T-helper 2 cell treated with Interferon-gamma antibody and Interleukin-4, amounts not matched to agents 5 μg/mL and 100 μg/mL, for 36 hours (primary cell): ENCODE measurements around the gene TMBIM4.

ENCODE experiments used
- DNase-seq: peaks from one replicate; pipeline ENCODE4 v3.0.0; 2021; ENCODE audit warnings: low spot score
- H3K27ac Mint-ChIP-seq: one replicate; pipeline ENCODE4 v1.8.0; 2021; ENCODE audit warnings: mild to moderate bottlenecking, mixed read lengths
- H3K27me3 Mint-ChIP-seq: one replicate; pipeline ENCODE4 v1.8.0; 2021; ENCODE audit warnings: low read depth, mixed read lengths
- H3K36me3 Mint-ChIP-seq: one replicate; pipeline ENCODE4 v1.8.0; 2021; ENCODE audit warnings: low read depth, mixed read lengths
- H3K4me1 Mint-ChIP-seq: one replicate; pipeline ENCODE4 v1.8.0; 2021; ENCODE audit warnings: low read depth, mixed read lengths
- H3K4me3 Mint-ChIP-seq: one replicate; pipeline ENCODE4 v1.8.0; 2022; ENCODE audit warnings: mild to moderate bottlenecking, moderate library complexity, mixed read lengths
- H3K9me3 Mint-ChIP-seq: one replicate; pipeline ENCODE4 v1.8.0; 2021; ENCODE audit warnings: mixed read lengths

The TMBIM4 gene

DNA sequence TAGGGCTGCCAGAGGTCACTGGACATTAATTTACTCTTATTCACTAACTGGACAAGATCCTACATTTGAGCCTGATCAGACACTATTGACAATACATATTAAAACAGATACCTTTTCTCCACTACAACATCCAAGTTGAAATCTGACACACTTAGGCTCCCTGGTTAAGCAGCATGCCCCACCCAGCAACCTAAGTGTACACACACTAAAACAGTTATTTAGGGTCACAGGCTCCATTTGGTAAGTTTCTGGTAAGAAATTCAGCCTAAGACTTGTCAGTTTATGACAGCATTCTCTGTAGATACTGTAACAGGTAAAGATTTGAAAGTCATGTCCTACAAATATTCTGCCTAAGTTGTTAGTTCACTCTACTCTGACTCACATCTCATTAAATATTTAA lies 27.0 kb downstream of the TMBIM4 start:
- H3K27me3 Mint-ChIP-seq: no peaks in the 10 kb centered on the region
- no peak overlapping the region for H3K27ac Mint-ChIP-seq
- H3K4me1 Mint-ChIP-seq: peaks cover 21% of the 10 kb centered on the region
- no peak for DNase-seq
- peaks cover 34% of the 10 kb centered on the region for H3K9me3 Mint-ChIP-seq
- H3K36me3 Mint-ChIP-seq: peaks cover 67% of the 10 kb centered on the region
- H3K4me3 Mint-ChIP-seq: no peak overlapping the region

DNA sequence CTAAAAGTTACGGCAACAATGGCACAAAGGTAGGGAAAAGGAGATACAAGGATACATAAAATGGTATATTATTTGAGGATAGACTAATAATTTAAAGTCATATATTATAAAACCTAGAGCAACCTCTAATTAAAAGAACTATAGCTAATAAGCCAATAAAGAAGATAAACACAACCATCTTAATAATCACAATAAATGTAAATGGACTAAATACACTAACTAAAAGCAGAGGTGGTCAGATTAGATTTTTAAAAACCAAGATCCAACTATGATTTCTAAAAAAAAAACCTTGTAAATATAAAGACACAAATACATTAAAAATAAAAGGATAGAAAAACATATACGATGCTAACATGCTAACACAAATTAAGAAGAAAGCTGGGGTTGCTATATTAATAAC lies 28.5 kb downstream of the TMBIM4 start:
- H3K27ac Mint-ChIP-seq: no peak overlapping the region
- peaks cover 21% of the 10 kb centered on the region for H3K4me1 Mint-ChIP-seq
- H3K36me3 Mint-ChIP-seq: peaks cover 71% of the 10 kb centered on the region
- DNase-seq: no peak
- peaks cover 34% of the 10 kb centered on the region for H3K9me3 Mint-ChIP-seq
- no peaks in the 10 kb centered on the region for H3K27me3 Mint-ChIP-seq
- H3K4me3 Mint-ChIP-seq: no peak overlapping the region

DNA sequence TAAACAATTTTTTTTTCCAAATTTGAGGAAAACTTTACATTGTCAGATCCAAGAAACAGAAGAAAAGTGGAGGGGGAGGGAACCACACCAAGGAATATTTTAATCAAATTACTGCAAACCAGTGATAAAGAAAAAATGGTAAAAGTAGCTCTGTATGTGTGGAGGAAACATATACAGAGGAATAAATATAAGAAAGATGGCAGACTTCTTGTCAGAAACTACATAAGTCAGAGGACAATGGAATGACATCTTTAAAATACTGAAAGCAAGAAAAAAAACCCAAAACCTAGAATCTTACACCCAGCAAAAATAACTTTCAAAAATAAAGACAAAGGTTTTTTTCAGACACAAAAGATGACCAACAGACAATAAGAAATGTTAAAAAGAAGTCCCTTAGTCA lies 29.1 kb downstream of the TMBIM4 start:
- Mint-ChIP-seq H3K4me1 (peaks cover 15% of the 10 kb centered on the region), H3K27ac (no peak overlapping the region), H3K27me3 (no peaks in the 10 kb centered on the region), H3K36me3 (peaks cover 72% of the 10 kb centered on the region), H3K4me3 (no peak overlapping the region), H3K9me3 (peaks cover 34% of the 10 kb centered on the region)
- DNase-seq: no peak

DNA sequence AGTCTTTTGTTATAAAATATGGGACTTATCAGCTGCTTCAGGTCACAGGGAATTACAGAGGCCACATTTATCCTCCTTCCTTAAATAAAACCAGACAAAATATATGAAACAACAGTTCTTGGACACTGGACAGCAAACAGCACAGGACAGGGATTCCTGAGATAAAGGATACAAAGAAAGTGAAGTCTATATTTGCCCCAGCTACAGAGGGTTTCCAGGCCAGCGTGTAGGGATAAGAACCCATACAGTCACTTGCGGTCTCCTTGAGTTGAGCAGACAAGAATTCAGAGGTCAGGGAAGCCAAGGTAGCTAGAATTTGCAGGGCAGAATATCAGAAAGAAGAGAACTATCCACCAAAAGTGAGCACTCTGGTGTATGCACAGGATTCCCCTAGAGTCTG lies 30.5 kb downstream of the TMBIM4 start:
- peaks cover 61% of the 10 kb centered on the region for H3K36me3 Mint-ChIP-seq

DNA sequence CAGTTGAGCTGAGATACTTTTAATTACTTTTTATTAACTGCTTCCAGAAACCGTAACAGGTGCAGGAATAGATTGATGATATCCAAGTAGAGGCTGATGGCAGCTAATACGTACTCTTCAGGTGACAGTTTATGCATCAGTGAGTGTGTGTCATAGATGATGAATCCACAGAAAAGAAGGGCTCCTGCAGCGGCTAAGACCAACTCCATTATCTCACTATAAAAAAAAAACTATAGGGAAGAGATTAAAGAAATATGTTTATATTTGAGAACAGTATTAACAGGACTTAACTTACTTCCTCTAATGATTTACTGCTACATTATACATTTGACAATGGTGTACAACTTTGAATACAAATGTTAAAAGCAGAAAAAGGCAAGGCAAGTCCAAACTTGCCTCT lies 31.9 kb downstream of the TMBIM4 start:
- H3K27ac Mint-ChIP-seq: no peak overlapping the region
- peaks cover under 1% of the 10 kb centered on the region for H3K4me1 Mint-ChIP-seq
- H3K9me3 Mint-ChIP-seq: peaks cover 34% of the 10 kb centered on the region
- no peaks in the 10 kb centered on the region for H3K27me3 Mint-ChIP-seq
- H3K4me3 Mint-ChIP-seq: no peak overlapping the region
- peaks cover 50% of the 10 kb centered on the region for H3K36me3 Mint-ChIP-seq
- no peak for DNase-seq

More for the DNA sequence above, 30.5 kb downstream of the TMBIM4 start:
- Mint-ChIP-seq H3K9me3 (peaks cover 34% of the 10 kb centered on the region), H3K4me1 (peaks cover 2% of the 10 kb centered on the region), H3K27ac (no peak overlapping the region), H3K27me3 (no peaks in the 10 kb centered on the region), H3K4me3 (no peak overlapping the region)
- DNase-seq: no peak

DNA sequence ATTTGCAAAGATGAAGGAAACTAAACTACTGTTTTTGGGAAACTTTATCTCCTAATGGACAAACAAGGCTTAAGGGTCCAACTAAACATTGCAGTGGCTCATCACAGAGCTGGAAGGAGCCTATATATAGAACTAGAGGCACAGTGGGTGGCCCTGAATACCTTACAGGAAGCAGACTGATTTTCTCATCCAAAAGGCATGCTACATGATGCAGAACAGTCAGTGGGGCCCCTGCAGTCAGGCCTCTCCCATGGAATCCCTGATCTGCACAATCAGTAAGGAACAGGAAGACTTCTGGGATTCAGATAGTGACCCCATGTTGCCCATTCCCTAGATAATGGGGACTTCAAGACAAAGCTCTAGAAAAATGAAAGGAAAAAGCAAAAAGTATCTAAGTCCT lies 37.4 kb downstream of the TMBIM4 start:
- DNase-seq: no peak
- Mint-ChIP-seq H3K27me3 (no peaks in the 10 kb centered on the region), H3K36me3 (peaks cover 36% of the 10 kb centered on the region), H3K27ac (no peak overlapping the region), H3K4me3 (peak overlapping the region; percentile 96), H3K9me3 (no peaks in the 10 kb centered on the region), H3K4me1 (peaks cover 37% of the 10 kb centered on the region)

DNA sequence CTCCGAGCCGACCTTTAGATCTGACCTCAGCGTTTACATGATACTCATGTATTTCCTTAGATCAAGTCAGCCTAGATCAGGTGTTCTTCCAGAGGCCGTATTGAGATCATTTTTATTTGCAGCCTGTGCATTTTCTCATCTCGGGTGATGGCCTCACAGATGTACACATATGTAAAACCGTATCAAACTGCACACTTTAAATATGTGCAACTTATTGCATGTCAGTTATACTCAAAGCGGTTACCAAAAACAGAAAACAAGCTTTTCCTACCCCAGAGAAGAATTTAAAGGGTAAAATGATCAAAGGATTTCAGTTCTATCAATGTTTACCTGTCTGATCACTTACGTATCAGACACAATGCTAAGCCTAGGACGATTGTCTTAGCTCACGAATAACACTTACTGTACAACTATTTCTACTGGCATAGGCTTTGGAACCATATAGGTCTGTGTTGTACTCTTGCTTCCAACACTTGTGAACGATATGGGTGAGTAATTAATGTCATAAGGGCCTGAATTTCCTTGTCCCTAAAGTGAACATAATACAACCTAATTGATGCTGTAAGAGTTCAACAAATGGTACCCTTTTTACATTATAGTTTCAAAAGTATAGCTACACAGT lies 38.6 kb downstream of the TMBIM4 start:
- H3K4me1 Mint-ChIP-seq: peaks cover 39% of the 10 kb centered on the region

DNA sequence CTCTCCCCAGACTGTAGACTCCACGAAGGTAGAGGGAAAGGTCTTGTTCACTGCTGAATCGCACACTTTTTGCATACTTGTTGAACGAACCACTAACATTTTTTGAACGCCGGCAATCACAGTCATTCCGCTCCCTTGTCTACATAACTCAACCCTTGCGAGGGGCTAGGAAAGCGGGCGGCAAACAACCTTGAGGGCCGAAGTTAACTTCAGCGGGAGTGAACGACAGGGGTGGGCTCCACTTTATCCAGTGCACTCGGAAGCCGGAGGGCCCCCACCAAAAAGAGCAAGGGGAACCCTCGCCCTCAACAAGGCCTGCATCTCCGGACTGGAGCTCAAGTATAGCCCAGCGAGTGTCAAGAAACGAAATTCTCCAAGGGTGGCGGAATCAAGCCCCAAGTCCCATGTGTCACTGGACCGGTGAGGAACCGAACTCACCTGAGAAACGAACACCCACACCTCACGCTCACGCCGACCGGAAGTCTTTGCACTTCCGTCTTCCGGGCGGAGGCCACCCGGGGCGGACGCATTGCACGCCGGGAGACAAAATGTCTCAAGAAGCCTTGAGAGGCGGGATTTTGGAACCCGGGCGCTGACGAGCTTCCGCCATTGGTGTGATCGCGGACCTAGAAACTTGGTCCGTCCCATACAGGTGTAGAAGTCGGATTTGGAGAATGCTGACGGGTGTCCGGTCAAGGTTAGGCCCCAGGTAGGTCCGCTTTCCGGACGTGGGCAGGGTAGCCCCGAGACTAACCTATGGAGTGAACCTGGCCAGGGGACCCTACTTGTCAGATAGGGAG lies 39.3 kb downstream of the TMBIM4 start, which contains the start of gene LLPH:
Gene LLPH, minus strand, starts transcription at position 484 of the 800 bp plus-strand sequence. CDS start 1,644 bp downstream, outside the sequence.
- Mint-ChIP-seq H3K4me1 (peaks cover 39% of the 10 kb centered on the region), H3K27ac (peak within 1 kb of the TSS; percentile 96), H3K9me3 (no peaks in the 10 kb centered on the region), H3K4me3 (peak within 1 kb of the TSS; percentile 96), H3K27me3 (no peaks in the 10 kb centered on the region), H3K36me3 (peaks cover 46% of the 10 kb centered on the region)
- DNase-seq: peak; percentile 89

More for the DNA sequence above, 38.6 kb downstream of the TMBIM4 start:
- Mint-ChIP-seq H3K36me3 (peaks cover 45% of the 10 kb centered on the region), H3K27ac (peak overlapping the region; percentile 96), H3K4me3 (peak overlapping the region; percentile 96), H3K27me3 (no peaks in the 10 kb centered on the region), H3K9me3 (no peaks in the 10 kb centered on the region)
- DNase-seq: no peak

DNA sequence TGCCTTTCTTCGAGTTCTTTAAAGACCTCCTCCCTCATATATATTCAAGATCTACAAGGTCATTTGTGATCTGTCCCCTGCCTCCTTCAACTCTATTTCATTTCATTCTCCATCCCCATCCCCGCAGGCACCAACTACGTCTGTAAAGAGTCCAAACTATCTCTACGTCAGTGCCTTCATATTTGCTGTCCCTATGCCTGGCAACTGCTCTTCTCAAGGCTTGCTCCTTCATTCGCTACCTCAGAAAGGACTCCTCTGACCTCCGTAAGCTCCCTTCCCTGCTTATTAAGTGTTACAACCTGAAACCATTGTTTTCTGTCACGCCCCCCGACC lies 39.9 kb downstream of the TMBIM4 start:
- Mint-ChIP-seq H3K9me3 (no peaks in the 10 kb centered on the region), H3K4me1 (peaks cover 43% of the 10 kb centered on the region), H3K4me3 (peak overlapping the region; percentile 96), H3K36me3 (peaks cover 51% of the 10 kb centered on the region), H3K27me3 (no peaks in the 10 kb centered on the region), H3K27ac (peak overlapping the region; percentile 96)
- no peak for DNase-seq

DNA sequence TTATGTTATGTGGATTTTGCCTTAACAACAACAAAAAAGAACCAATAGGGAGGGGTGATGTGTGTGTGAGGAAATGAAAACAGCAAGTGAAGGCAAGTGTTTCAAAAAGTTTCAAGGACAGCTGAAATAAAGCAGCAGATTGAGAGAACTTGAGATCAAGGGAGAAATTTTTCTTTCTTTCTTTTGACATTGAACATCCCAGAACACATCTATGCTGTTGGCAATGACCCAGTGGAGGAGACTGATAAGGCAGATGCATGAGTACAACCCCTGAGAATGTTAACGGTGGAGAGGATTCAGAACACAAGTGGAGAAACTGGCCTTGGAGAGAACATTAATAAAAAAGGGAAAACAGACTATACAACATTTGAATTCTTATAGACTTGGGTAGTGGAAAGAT lies 42.1 kb downstream of the TMBIM4 start:
- Mint-ChIP-seq H3K4me3 (no peak overlapping the region), H3K36me3 (peaks cover 63% of the 10 kb centered on the region), H3K27ac (no peak overlapping the region), H3K4me1 (peaks cover 44% of the 10 kb centered on the region), H3K27me3 (no peaks in the 10 kb centered on the region), H3K9me3 (no peaks in the 10 kb centered on the region)
- DNase-seq: no peak

DNA sequence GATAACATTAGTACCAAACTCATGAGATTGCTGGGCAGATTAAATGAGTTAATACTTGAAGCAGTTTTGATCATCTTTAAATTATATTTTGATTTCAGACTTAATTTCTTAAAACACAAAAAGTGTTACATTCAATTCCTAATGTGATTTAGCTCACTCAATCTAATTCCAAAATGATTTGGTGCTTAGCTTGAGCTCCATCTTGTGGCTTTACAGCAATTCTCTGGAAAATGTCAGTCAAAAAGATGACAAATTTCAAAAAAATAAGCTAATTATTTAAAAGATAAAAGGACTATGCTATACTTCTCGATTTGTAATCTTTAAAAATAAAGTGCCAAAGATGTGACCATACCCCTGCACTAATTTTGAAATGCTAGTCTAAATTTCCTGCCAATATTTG lies 49.3 kb downstream of the TMBIM4 start:
- Mint-ChIP-seq H3K4me1 (peaks cover 18% of the 10 kb centered on the region), H3K27me3 (no peaks in the 10 kb centered on the region), H3K27ac (peak overlapping the region; percentile 43), H3K36me3 (peaks cover 35% of the 10 kb centered on the region), H3K9me3 (no peaks in the 10 kb centered on the region), H3K4me3 (peak overlapping the region; percentile 12)
- DNase-seq: no peak

DNA sequence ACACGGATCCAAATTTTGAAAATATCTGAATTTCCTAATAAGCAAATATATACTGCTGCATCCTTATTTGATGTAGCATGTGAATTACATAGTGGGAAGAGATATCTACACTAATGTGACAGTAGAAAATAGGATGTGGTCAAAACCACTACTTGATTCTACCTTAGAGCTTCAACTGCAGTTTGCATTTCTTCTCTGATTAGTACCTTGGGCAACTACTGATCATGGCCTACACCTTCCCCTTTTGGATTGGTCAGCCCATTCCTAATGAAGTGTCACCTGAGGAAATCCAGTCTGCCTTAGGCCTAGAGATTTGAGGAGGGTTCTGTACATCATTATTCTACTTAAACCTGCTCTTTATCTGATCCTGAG lies 49.9 kb downstream of the TMBIM4 start:
- Mint-ChIP-seq H3K4me1 (peaks cover 14% of the 10 kb centered on the region), H3K4me3 (no peak overlapping the region), H3K36me3 (peaks cover 30% of the 10 kb centered on the region), H3K9me3 (no peaks in the 10 kb centered on the region), H3K27me3 (no peaks in the 10 kb centered on the region), H3K27ac (peak overlapping the region; percentile 43)
- DNase-seq: no peak

DNA sequence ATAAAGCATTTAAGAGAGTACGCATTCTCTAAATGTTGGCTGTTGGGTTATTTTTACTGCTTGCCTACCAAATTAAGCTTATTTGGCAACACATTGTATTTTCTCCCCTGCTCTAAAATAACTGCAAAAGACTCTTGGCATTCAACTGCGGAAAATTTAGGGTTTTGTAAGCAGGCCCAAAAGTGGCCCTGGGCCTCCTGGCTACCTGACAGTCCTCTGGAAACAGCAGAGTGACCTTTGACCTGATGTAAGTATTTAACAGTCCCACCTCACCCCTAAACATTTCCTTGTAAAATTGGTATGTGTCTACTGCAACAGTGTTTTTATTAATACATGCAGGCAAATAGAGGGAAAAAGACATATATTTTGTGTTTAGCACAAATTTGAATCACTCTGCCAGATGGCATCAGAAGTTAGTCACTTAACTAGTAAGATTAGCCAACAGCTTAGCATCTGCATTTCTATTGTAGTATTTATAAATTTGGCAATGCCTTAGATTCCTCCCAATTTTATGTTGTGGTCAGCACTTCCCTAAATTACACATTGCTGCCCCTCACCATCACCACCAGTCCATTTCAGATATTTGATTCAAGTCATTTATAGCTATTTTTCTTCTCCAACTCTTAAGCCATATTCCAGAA lies 50.4 kb downstream of the TMBIM4 start:
- no peak for DNase-seq
- H3K36me3 Mint-ChIP-seq: peaks cover 25% of the 10 kb centered on the region
- no peak overlapping the region for H3K27ac Mint-ChIP-seq
- no peaks in the 10 kb centered on the region for H3K27me3 Mint-ChIP-seq
- no peak overlapping the region for H3K4me3 Mint-ChIP-seq
- H3K4me1 Mint-ChIP-seq: peaks cover 13% of the 10 kb centered on the region
- H3K9me3 Mint-ChIP-seq: no peaks in the 10 kb centered on the region

DNA sequence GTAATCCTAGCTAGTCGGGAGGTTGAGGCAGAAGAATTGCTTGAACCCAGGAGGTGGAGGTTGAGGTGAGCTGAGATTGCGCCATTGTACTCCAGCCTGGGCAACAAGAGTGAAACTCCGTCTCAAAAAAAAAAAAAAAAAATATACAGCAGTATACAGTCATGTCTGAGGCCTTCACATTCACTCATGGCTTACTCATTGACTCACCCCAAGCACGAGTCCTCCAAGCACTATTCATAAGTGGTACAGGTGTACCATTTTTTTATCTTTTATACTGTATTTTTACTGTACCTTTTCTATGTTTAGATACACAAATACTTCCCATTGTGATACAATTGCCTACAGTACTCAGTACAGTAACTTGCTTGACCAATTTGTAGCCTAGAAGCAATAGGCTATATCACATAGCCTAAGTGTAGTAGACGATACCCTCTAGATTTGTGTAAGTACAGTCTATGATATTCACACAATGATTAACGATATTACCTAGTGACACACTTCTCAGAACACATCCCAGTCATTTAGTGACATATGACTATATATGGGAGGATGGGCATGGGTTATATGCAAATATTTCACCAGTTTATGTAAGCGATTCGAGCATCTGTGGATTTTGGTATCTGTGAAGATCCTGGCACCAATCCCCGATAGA lies 51.4 kb downstream of the TMBIM4 start:
- no peak overlapping the region for H3K4me3 Mint-ChIP-seq
- H3K9me3 Mint-ChIP-seq: no peaks in the 10 kb centered on the region
- peaks cover 17% of the 10 kb centered on the region for H3K36me3 Mint-ChIP-seq
- H3K4me1 Mint-ChIP-seq: peaks cover 12% of the 10 kb centered on the region
- H3K27me3 Mint-ChIP-seq: no peaks in the 10 kb centered on the region
- no peak for DNase-seq
- no peak overlapping the region for H3K27ac Mint-ChIP-seq
